Activated T-cell treated with anti-CD3 and anti-CD28 coated beads, Interleukin-2, amount 50 U/mL, for 4 hours (primary cell): ENCODE data around the gene LGR6. TPM values are rescaled to one million over a fixed set of nuclear protein-coding genes. Genes with fewer than 3 reads are reported as not detected.
"Not testable (repeated sequence)": the region's sequence is repeated elsewhere in the genome, so short reads cannot be mapped to it uniquely, and the experiment has no call there.

Experiments
- ATAC-seq, 2 donors: fragments of 200-7000 bp; cut with Tn5 transposase; one replicate each; pipeline ENCODE4 v1.10.0; 2021
- DNase-seq: peaks from one replicate; pipeline ENCODE4 v3.0.0-alpha.2; 2020
- H3K27me3 Mint-ChIP-seq: one replicate; pipeline ENCODE4 v1.8.0; 2021; ENCODE audit warnings: low read depth, mixed read lengths
- H3K36me3 Mint-ChIP-seq: one replicate; pipeline ENCODE4 v1.8.0; 2022; ENCODE audit warnings: mixed read lengths; ENCODE audit not compliant: insufficient read depth
- H3K4me1 Mint-ChIP-seq: one replicate; pipeline ENCODE4 v1.8.0; 2021; ENCODE audit warnings: low read depth, mixed read lengths
- H3K4me3 Mint-ChIP-seq: one replicate; pipeline ENCODE4 v1.8.0; 2021; ENCODE audit warnings: mild to moderate bottlenecking, moderate library complexity, mixed read lengths
- H3K9me3 Mint-ChIP-seq: one replicate; pipeline ENCODE4 v1.8.0; 2021; ENCODE audit warnings: mixed read lengths
- total RNA-seq, 3 donors: library from RNA; stranded (reverse); gene quantifications; one replicate each; pipeline ENCODE4 v1.2.1, GENCODE V29; 2021

The LGR6 gene
- total RNA-seq, 3 donors from 2014 or later = 0.08 to 0.21 TPM; not detected in 1

- H3K36me3 Mint-ChIP-seq = no peaks in the 10 kb centered on the region
- no peaks in the 10 kb centered on the region for H3K27me3 Mint-ChIP-seq
- no peak overlapping the region for H3K4me3 Mint-ChIP-seq
- ATAC-seq = no peak
- H3K9me3 Mint-ChIP-seq = no peaks in the 10 kb centered on the region
- DNase-seq = no peak
- H3K4me1 Mint-ChIP-seq = peaks cover 7% of the 10 kb centered on the region
Measured at GRCh38 chr1:202179828-202180750, 13.5 kb upstream of the LGR6 start.

GRCh38 chr1:202180751-202181139 lies 12.9 kb upstream of the LGR6 start:
- not testable (repeated sequence) for DNase-seq, ATAC-seq, H3K4me3 Mint-ChIP-seq, H3K4me1 Mint-ChIP-seq, H3K9me3 Mint-ChIP-seq, H3K36me3 Mint-ChIP-seq, H3K27me3 Mint-ChIP-seq

GRCh38 chr1:202181586-202181985 lies 12.0 kb upstream of the LGR6 start:
- no peaks in the 10 kb centered on the region for H3K27me3 Mint-ChIP-seq
- H3K9me3 Mint-ChIP-seq = no peaks in the 10 kb centered on the region
- no peak for ATAC-seq
- no peaks in the 10 kb centered on the region for H3K36me3 Mint-ChIP-seq
- H3K4me3 Mint-ChIP-seq = no peak overlapping the region
- DNase-seq = no peak
- peaks cover 7% of the 10 kb centered on the region for H3K4me1 Mint-ChIP-seq

- Mint-ChIP-seq H3K27me3 (no peaks in the 10 kb centered on the region), H3K9me3 (no peaks in the 10 kb centered on the region), H3K4me3 (no peak overlapping the region), H3K4me1 (peaks cover 7% of the 10 kb centered on the region), H3K36me3 (no peaks in the 10 kb centered on the region)
- no peak for ATAC-seq
- DNase-seq = no peak
Measured at GRCh38 chr1:202182040-202182877, 11.3 kb upstream of the LGR6 start.

- peak; percentile 74 to 78 for ATAC-seq
- Mint-ChIP-seq H3K36me3 (no peaks in the 10 kb centered on the region), H3K4me3 (no peak overlapping the region), H3K9me3 (no peaks in the 10 kb centered on the region), H3K4me1 (peaks cover 7% of the 10 kb centered on the region), H3K27me3 (no peaks in the 10 kb centered on the region)
- peak; percentile 65 for DNase-seq
Measured at GRCh38 chr1:202184750-202185460, 8.7 kb upstream of the LGR6 start.

DNA sequence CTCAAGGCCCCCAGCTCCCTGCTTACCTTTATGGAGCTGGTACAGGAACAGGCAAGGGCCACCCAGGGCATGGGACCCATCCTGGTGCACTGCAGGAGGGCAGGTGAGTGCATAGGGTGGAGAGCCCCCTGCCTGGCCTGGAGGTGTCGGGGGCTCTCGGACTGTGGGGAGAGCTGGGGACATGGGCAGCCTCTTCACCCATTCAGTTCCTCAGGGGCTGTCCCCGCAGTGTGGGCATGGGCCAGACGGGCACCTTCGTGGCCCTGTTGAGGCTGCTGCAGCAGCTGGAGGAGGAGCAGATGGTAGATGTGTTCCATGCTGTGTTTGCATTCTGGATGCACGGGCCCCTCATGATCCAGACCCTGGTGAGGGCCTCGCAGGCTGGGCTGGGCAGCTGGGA lies 7.3 kb upstream of the LGR6 start:
- H3K4me1 Mint-ChIP-seq = peaks cover 7% of the 10 kb centered on the region
- no peaks in the 10 kb centered on the region for H3K36me3 Mint-ChIP-seq
- H3K9me3 Mint-ChIP-seq = no peaks in the 10 kb centered on the region
- no peak overlapping the region for H3K4me3 Mint-ChIP-seq
- no peaks in the 10 kb centered on the region for H3K27me3 Mint-ChIP-seq
- ATAC-seq (no peak), DNase-seq (no peak)

GRCh38 chr1:202187041-202187671 lies 6.4 kb upstream of the LGR6 start:
- peaks cover under 1% of the 10 kb centered on the region for H3K27me3 Mint-ChIP-seq
- no peak for ATAC-seq
- H3K4me3 Mint-ChIP-seq = no peak overlapping the region
- no peak for DNase-seq
- H3K36me3 Mint-ChIP-seq = no peaks in the 10 kb centered on the region
- H3K4me1 Mint-ChIP-seq = peaks cover 7% of the 10 kb centered on the region
- no peaks in the 10 kb centered on the region for H3K9me3 Mint-ChIP-seq

GRCh38 chr1:202187697-202188407 lies 5.7 kb upstream of the LGR6 start:
- peaks cover 7% of the 10 kb centered on the region for H3K4me1 Mint-ChIP-seq
- DNase-seq (no peak), ATAC-seq (no peak)
- H3K9me3 Mint-ChIP-seq = no peaks in the 10 kb centered on the region
- H3K36me3 Mint-ChIP-seq = no peaks in the 10 kb centered on the region
- H3K4me3 Mint-ChIP-seq = no peak overlapping the region
- peaks cover 5% of the 10 kb centered on the region for H3K27me3 Mint-ChIP-seq

- Mint-ChIP-seq H3K4me3 (no peak overlapping the region), H3K36me3 (no peaks in the 10 kb centered on the region), H3K4me1 (peaks cover 6% of the 10 kb centered on the region), H3K9me3 (no peaks in the 10 kb centered on the region), H3K27me3 (peaks cover 13% of the 10 kb centered on the region)
- DNase-seq (peak; percentile 78), ATAC-seq (peak; percentile 65)
Measured at GRCh38 chr1:202189001-202189790, 4.4 kb upstream of the LGR6 start.

- ATAC-seq (no peak), DNase-seq (no peak)
- Mint-ChIP-seq H3K4me3 (no peak overlapping the region), H3K4me1 (peaks cover 2% of the 10 kb centered on the region), H3K36me3 (no peaks in the 10 kb centered on the region), H3K27me3 (peaks cover 20% of the 10 kb centered on the region), H3K9me3 (no peaks in the 10 kb centered on the region)
Measured at GRCh38 chr1:202189918-202190715, 3.5 kb upstream of the LGR6 start.

GRCh38 chr1:202191391-202191790 lies 2.2 kb upstream of the LGR6 start:
- not testable (repeated sequence) for H3K9me3 Mint-ChIP-seq

More at GRCh38 chr1:202191391-202191790, 2.2 kb upstream of the LGR6 start:
- peaks cover 26% of the 10 kb centered on the region for H3K27me3 Mint-ChIP-seq
- not testable (repeated sequence) for H3K4me3 Mint-ChIP-seq, H3K4me1 Mint-ChIP-seq, H3K36me3 Mint-ChIP-seq, ATAC-seq, DNase-seq
